CD4-positive, alpha-beta T cell (primary cell): ENCODE measurements around the gene NADK2. TPM values are rescaled to one million over a fixed set of nuclear protein-coding genes. Genes with fewer than 3 reads are reported as not detected.

Experiments
- ATAC-seq: fragments of 200-7000 bp; cut with Tn5 transposase; one replicate; pipeline ENCODE4 v1.10.0; 2022; ENCODE audit warnings: mild to moderate bottlenecking; ENCODE audit not compliant: poor library complexity
- CTCF ChIA-PET: fragments of 350-600 bp; sonication (Branson Sonifier 250); formaldehyde crosslinking; loops from one replicate; lab custom pipeline; 2021; ENCODE audit warnings: antibody characterized with exemption, inconsistent platforms; lab: Charles Lee
- POLR2A ChIA-PET: fragments of 350-600 bp; sonication (Branson Sonifier 250); formaldehyde crosslinking; loops from one replicate; lab custom pipeline; 2021; ENCODE audit warnings: antibody characterized with exemption, inconsistent platforms; lab: Charles Lee
- DNase-seq, 14 experiments: peaks; one replicate each; pipeline ENCODE4 v3.0.0-alpha.2; 2013 to 2020; ENCODE audit warnings: mixed read lengths in 2 of 14
- H3K27ac ChIP-seq, 2 donors: one replicate each; pipeline versions ENCODE4 v1.5.1 to v1.7.0; 2013; ENCODE audit warnings: low read length in 2 of 2, low read depth in 1 of 2, mild to moderate bottlenecking in 1 of 2
- H3K27me3 ChIP-seq, 2 experiments: 1 replicate in 1 of 2; 2 replicates in 1 of 2; pipeline versions ENCODE4 v1.6.1 to v1.7.0; 2013; ENCODE audit warnings: low read length in 2 of 2, control low read depth in 1 of 2, mild to moderate bottlenecking in 1 of 2, moderate library complexity in 1 of 2; ENCODE audit not compliant: insufficient read depth in 2 of 2, control insufficient read depth in 1 of 2
- H3K36me3 ChIP-seq: one replicate; pipeline ENCODE4 v1.6.1; 2013; ENCODE audit warnings: low read length, control low read depth; ENCODE audit not compliant: insufficient read depth
- H3K4me1 ChIP-seq: one replicate; pipeline ENCODE4 v1.6.1; 2013; ENCODE audit warnings: low read length, control low read depth; ENCODE audit not compliant: insufficient read depth
- H3K4me3 ChIP-seq: one replicate; pipeline ENCODE4 v1.5.1; 2013; ENCODE audit warnings: mild to moderate bottlenecking, low read length, moderate library complexity
- H3K9me3 ChIP-seq, 2 experiments: 1 replicate in 1 of 2; 2 replicates in 1 of 2; pipeline versions ENCODE4 v1.6.1 to v1.7.0; 2013; ENCODE audit warnings: low read length in 2 of 2, mild to moderate bottlenecking in 2 of 2, control low read depth in 1 of 2, moderate library complexity in 1 of 2; ENCODE audit not compliant: control insufficient read depth in 1 of 2, insufficient read depth in 1 of 2
- H3K27ac Mint-ChIP-seq: one replicate; pipeline ENCODE4 v1.8.0; 2020; ENCODE audit warnings: mixed read lengths
- H3K27me3 Mint-ChIP-seq: one replicate; pipeline ENCODE4 v1.8.0; 2021; ENCODE audit warnings: mixed read lengths
- H3K36me3 Mint-ChIP-seq: one replicate; pipeline ENCODE4 v1.8.0; 2021; ENCODE audit warnings: low read depth, mixed read lengths
- H3K4me1 Mint-ChIP-seq: one replicate; pipeline ENCODE4 v1.8.0; 2021; ENCODE audit warnings: low read depth, mixed read lengths
- H3K4me3 Mint-ChIP-seq: one replicate; pipeline ENCODE4 v1.8.0; 2020; ENCODE audit warnings: mild to moderate bottlenecking, mixed read lengths
- H3K9me3 Mint-ChIP-seq: one replicate; pipeline ENCODE4 v1.8.0; 2020; ENCODE audit warnings: mixed read lengths
- CTCF ChIP-seq: fragments of 200-600 bp; IDR thresholded peaks from one replicate; pipeline ENCODE4 v1.8.0; 2022; ENCODE audit warnings: antibody characterized with exemption, mild to moderate bottlenecking
- intact Hi-C, 2 experiments: fragments of 100-400 bp; cut with DNase I in 1 of 2; cut with micrococcal nuclease in 1 of 2; formaldehyde crosslinking; loops; one replicate each; pipeline versions ENCODE4 v1.15.1 to v1.9.0; 2023 to 2025; cut with DNase I, micrococcal nuclease
- total RNA-seq, 174 experiments: library from RNA in 2 of 174; stranded (reverse) in 2 of 174; gene quantifications; one replicate each; pipeline ENCODE4 v1.2.3 and lab custom pipeline; 2021 to 2026

The NADK2 gene
- total RNA-seq, 2 experiments from 2014 or later, result 12.5 to 13.3 TPM

GRCh38 chr5:36267905-36268304 is 26.2 kb upstream of the NADK2 start:
- no peak overlapping the region for H3K4me3 ChIP-seq
- Mint-ChIP-seq H3K9me3 (no peaks in the 10 kb centered on the region), H3K27ac (no peak overlapping the region), H3K36me3 (no peaks in the 10 kb centered on the region), H3K4me1 (no peaks in the 10 kb centered on the region), H3K27me3 (peaks cover 46% of the 10 kb centered on the region), H3K4me3 (no peak overlapping the region)
- CTCF ChIA-PET, result interaction anchor here (1.3 kb wide), 1 partner anchor 10 kb away, joined by 3 read pairs; no protein-coding TSS in a partner anchor
- no peaks in the 10 kb centered on the region for H3K9me3 ChIP-seq
- DNase-seq, result no peak
- POLR2A ChIA-PET, result interaction anchor here (0.7 kb wide), 1 partner anchor 9 kb away, joined by 3 read pairs; no protein-coding TSS in a partner anchor
- H3K27me3 ChIP-seq, result no peaks in the 10 kb centered on the region
- ATAC-seq, result no peak
- intact Hi-C loops, result loop anchor here (5.0 kb wide), 2 partner anchors 424 to 429 kb away; no protein-coding TSS in a partner anchor
- no peak for TF ChIP-seq CTCF
- no peaks in the 10 kb centered on the region for H3K4me1 ChIP-seq
- H3K27ac ChIP-seq, result no peak overlapping the region
- no peaks in the 10 kb centered on the region for H3K36me3 ChIP-seq

DNA sequence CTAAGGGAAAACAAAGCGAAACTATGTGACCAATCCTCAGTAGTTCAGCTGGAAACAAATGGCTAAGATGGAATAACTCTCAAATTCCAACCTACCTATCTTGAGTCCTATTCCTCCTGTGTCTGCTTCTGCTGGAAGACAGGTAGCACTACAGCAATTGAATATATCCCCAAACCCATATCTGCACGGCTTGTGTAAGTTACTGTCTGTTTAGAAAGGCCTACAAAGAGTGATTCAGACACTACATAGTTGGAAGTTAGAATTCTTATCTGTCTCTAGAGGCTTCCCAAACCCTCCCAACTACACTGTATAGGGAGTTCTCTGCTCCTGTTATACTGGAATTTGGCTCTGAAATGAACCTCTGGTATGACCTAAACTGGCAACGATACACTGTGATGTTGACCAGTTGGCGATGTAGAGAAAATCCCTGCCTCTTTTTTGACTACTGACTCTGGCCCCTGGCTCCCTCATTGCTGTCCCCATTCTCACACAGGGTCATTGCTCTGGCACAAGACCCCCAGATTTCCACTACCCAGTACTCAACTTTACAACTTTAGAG is 22.6 kb upstream of the NADK2 start:
- POLR2A ChIA-PET, result interaction anchor here (0.9 kb wide), 1 partner anchor 23 kb away, joined by 3 read pairs; the partner anchor contains the start of gene NADK2
- Mint-ChIP-seq H3K9me3 (no peaks in the 10 kb centered on the region), H3K4me3 (no peak overlapping the region), H3K36me3 (no peaks in the 10 kb centered on the region), H3K27me3 (peaks cover 55% of the 10 kb centered on the region), H3K4me1 (no peaks in the 10 kb centered on the region), H3K27ac (no peak overlapping the region)
- H3K27ac ChIP-seq, result no peak overlapping the region
- CTCF ChIA-PET, result no interaction called here
- no peak for ATAC-seq
- TF ChIP-seq CTCF, result no peak
- H3K4me3 ChIP-seq, result no peak overlapping the region
- no peaks in the 10 kb centered on the region for H3K36me3 ChIP-seq
- peaks cover 0 to 12% of the 10 kb centered on the region in 2 experiments for H3K27me3 ChIP-seq
- DNase-seq, result no peak
- no peaks in the 10 kb centered on the region for H3K4me1 ChIP-seq
- H3K9me3 ChIP-seq, result no peaks in the 10 kb centered on the region
- intact Hi-C loops, result no loop called here

- H3K4me3 Mint-ChIP-seq, result no peak overlapping the region
- intact Hi-C loops, result no loop called here
- Histone ChIP-seq H3K4me3 (no peak overlapping the region), H3K36me3 (no peaks in the 10 kb centered on the region), H3K9me3 (no peaks in the 10 kb centered on the region), H3K4me1 (no peaks in the 10 kb centered on the region), H3K27me3 (peaks cover 0 to 26% of the 10 kb centered on the region in 2 experiments), H3K27ac (no peak overlapping the region)
- ChIA-PET POLR2A (no interaction called here), CTCF (interaction anchor here (0.5 kb wide), 1 partner anchor 1117 kb away, joined by 3 read pairs; no protein-coding TSS in a partner anchor)
- no peaks in the 10 kb centered on the region for H3K36me3 Mint-ChIP-seq
- DNase-seq (no peak), ATAC-seq (no peak)
- no peak for TF ChIP-seq CTCF
- peaks cover 48% of the 10 kb centered on the region for H3K27me3 Mint-ChIP-seq
- no peak overlapping the region for H3K27ac Mint-ChIP-seq
- H3K4me1 Mint-ChIP-seq, result no peaks in the 10 kb centered on the region
- H3K9me3 Mint-ChIP-seq, result no peaks in the 10 kb centered on the region
These were observed 19.5 kb upstream of the NADK2 start for GRCh38 chr5:36261186-36261585.
